ENCODE data around the gene MTF1.

- TF ChIP-seq TAF1 (IDR thresholded peaks at IDR 0.05; ENCODE audit: borderline replicate concordance, low read depth, low read length) (no peak), POLR2A (IDR thresholded peaks at IDR 0.05; ENCODE audit: low read depth, low read length) (no peak), POLR2AphosphoS5 (IDR thresholded peaks at IDR 0.05; ENCODE audit: low read depth, low read length) (no peak)
Observed at GRCh38 chr1:37765916-37766664, 93.3 kb downstream of the MTF1 start.

Measured in GM12892 (cell line).